Measurements from ENCODE around the gene SLC22A6. TPM values are rescaled to one million over a fixed set of nuclear protein-coding genes. Genes with fewer than 3 reads are reported as not detected.

SLC22A6 gene
- total and polyA plus RNA-seq, 4 donors, result 0.25 TPM; not detected in 3

DNA sequence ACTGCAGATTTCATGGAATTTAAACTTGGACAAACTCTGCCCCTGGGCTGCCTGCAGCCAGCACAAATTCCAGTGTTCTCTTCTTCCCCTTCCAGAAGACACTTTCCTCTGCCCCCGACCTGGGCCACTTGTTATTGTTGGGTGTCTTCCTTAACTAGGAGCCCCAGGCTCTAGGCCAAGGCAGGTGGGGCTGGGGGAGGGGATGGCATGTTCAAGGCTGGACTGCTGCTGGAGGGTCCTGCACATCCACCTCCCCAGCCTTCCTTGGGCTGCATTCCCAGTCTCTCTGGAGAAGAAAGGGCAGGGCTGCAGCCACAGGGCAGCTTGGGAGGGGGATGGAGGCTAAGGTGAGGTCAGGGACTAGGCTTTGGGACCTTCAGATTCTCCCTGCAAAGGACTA lies 11.5 kb upstream of the SLC22A6 start:
- H3K27ac ChIP-seq (ENCODE audit: low read depth in 1 of 2, low read length in 2 of 2), result no peak overlapping the region
- no peak overlapping the region for H3K4me3 ChIP-seq (ENCODE audit: low read length in 2 of 2)
- ATAC-seq (ENCODE audit: low FRiP score), result no peak
- peaks cover 2% of the 10 kb centered on the region for H3K9me3 ChIP-seq (ENCODE audit: control insufficient read depth, low read length)
- intact Hi-C loops (cut with DNase I), result no loop called here
- H3K36me3 ChIP-seq (ENCODE audit: control insufficient read depth in 1 of 2, insufficient read depth in 2 of 2, low read length in 1 of 2), result no peaks in the 10 kb centered on the region
- H3K4me1 ChIP-seq (ENCODE audit: control insufficient read depth in 1 of 2, insufficient read depth in 2 of 2, low read length in 2 of 2), result no peaks in the 10 kb centered on the region
- H3K27me3 ChIP-seq (ENCODE audit: control insufficient read depth in 1 of 2, insufficient read depth in 2 of 2, low read length in 1 of 2), result no peaks in the 10 kb centered on the region
- WGBS, 2 donors, result 14 to 29% methylated on average over 1 of the region's 1 CpG
- DNase-seq, result peak in 1 of 2 donors; percentile 69

DNA sequence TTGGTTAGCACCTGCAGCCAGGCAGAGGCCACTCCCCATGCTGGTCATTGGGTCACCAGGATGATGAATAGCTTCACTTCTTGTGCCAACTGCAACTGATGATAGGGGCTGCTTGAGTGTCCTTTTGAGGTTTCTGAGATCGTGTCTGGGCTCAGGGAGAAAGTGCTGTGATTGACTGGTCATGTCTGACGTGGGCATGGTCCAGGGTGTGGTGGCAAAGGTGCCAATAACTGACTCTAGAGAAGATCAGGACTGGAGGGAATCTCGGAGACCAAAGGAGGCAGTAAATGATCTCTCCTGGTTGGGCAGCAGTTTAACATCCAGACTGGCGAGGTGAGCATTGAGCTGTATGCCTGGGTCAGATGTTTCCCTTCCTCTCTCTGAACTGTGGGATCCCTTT lies 10.0 kb upstream of the SLC22A6 start:
- no peak for ATAC-seq (ENCODE audit: low FRiP score)
- no peaks in the 10 kb centered on the region for H3K27me3 ChIP-seq (ENCODE audit: control insufficient read depth in 1 of 2, insufficient read depth in 2 of 2, low read length in 1 of 2)
- DNase-seq, result no peak
- H3K27ac ChIP-seq (ENCODE audit: low read depth in 1 of 2, low read length in 2 of 2), result no peak overlapping the region
- H3K4me1 ChIP-seq (ENCODE audit: control insufficient read depth in 1 of 2, insufficient read depth in 2 of 2, low read length in 2 of 2), result no peaks in the 10 kb centered on the region
- H3K36me3 ChIP-seq (ENCODE audit: control insufficient read depth in 1 of 2, insufficient read depth in 2 of 2, low read length in 1 of 2), result no peaks in the 10 kb centered on the region
- WGBS, 2 donors, result 68 to 71% methylated on average over 4 of the region's 4 CpGs
- no peak overlapping the region for H3K4me3 ChIP-seq (ENCODE audit: low read length in 2 of 2)
- peaks cover 2% of the 10 kb centered on the region for H3K9me3 ChIP-seq (ENCODE audit: control insufficient read depth, low read length)
- intact Hi-C loops (cut with DNase I), result no loop called here

DNA sequence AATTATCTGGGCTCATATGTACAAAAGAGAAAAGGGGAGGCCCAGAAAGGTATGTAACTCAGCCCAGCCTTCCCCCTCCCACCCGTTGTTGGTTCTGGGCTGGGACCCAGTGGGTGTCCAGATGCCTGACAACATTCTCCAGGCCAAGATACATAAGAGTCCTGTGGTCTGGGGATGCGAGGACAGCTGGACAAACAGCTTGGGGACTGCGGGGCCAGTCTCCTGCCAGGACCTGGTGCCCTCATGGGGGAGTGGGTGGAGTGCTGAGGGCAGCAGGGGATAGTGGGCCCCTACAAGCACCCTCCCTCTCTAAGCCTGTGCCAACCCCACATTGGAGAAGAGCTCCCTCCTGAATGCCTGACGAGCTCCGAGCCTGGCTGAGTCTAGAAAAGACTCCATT lies 3.5 kb upstream of the SLC22A6 start:
- Histone ChIP-seq H3K27me3 (ENCODE audit: control insufficient read depth in 1 of 2, insufficient read depth in 2 of 2, low read length in 1 of 2) (no peaks in the 10 kb centered on the region), H3K9me3 (ENCODE audit: control insufficient read depth, low read length) (no peaks in the 10 kb centered on the region), H3K27ac (ENCODE audit: low read depth in 1 of 2, low read length in 2 of 2) (no peak overlapping the region), H3K4me3 (ENCODE audit: low read length in 2 of 2) (no peak overlapping the region), H3K36me3 (ENCODE audit: control insufficient read depth in 1 of 2, insufficient read depth in 2 of 2, low read length in 1 of 2) (no peaks in the 10 kb centered on the region), H3K4me1 (ENCODE audit: control insufficient read depth in 1 of 2, insufficient read depth in 2 of 2, low read length in 2 of 2) (no peaks in the 10 kb centered on the region)
- DNase-seq, result no peak
- intact Hi-C loops (cut with DNase I), result no loop called here
- 35 to 39% methylated on average over 5 of the region's 5 CpGs for WGBS, 2 donors
- ATAC-seq (ENCODE audit: low FRiP score), result no peak

DNA sequence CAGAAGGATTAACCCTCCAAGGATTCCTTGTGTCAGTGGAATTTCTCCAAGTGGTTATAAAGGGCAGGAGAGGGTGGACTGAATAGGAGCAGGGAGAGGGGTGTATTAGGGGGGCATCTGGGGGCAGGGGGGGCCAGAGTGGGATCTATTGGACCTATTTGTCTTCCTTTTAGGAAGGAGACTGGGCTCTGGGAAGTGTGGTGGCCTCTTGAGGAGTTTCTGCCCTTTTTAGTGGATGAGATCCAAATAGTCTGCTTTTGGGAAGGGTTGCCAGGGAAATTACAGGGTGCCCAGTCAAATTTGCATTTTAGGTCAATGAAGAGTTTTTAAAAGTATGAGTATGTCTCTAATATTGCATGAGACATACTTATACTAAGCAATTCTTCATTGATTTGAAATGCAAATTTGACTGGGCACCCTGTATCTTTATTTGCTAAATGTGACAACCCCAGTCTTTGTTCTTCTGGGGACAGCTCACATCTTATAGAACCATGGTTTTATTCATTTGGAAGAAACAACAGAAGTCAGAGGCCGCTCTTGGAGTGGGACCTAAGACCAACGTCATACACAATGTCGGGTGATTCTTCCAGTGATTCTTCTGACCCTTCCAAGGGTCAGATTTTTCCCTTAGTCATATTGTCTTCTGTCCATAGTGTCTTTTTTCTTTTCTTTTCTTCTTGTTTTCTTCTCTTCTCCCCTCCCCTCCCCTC lies 429 bp upstream of the SLC22A6 start:
- intact Hi-C loops (cut with DNase I), result no loop called here
- Histone ChIP-seq H3K27ac (ENCODE audit: low read depth in 1 of 2, low read length in 2 of 2) (no peak overlapping the region), H3K4me3 (ENCODE audit: low read length in 2 of 2) (no peak overlapping the region), H3K9me3 (ENCODE audit: control insufficient read depth, low read length) (no peaks in the 10 kb centered on the region), H3K4me1 (ENCODE audit: control insufficient read depth in 1 of 2, insufficient read depth in 2 of 2, low read length in 2 of 2) (no peaks in the 10 kb centered on the region), H3K27me3 (ENCODE audit: control insufficient read depth in 1 of 2, insufficient read depth in 2 of 2, low read length in 1 of 2) (no peaks in the 10 kb centered on the region), H3K36me3 (ENCODE audit: control insufficient read depth in 1 of 2, insufficient read depth in 2 of 2, low read length in 1 of 2) (no peaks in the 10 kb centered on the region)
- WGBS, 2 donors, result 79 to 81% methylated on average over 3 of the region's 3 CpGs
- ATAC-seq (ENCODE audit: low FRiP score) (no peak), DNase-seq (no peak)

DNA sequence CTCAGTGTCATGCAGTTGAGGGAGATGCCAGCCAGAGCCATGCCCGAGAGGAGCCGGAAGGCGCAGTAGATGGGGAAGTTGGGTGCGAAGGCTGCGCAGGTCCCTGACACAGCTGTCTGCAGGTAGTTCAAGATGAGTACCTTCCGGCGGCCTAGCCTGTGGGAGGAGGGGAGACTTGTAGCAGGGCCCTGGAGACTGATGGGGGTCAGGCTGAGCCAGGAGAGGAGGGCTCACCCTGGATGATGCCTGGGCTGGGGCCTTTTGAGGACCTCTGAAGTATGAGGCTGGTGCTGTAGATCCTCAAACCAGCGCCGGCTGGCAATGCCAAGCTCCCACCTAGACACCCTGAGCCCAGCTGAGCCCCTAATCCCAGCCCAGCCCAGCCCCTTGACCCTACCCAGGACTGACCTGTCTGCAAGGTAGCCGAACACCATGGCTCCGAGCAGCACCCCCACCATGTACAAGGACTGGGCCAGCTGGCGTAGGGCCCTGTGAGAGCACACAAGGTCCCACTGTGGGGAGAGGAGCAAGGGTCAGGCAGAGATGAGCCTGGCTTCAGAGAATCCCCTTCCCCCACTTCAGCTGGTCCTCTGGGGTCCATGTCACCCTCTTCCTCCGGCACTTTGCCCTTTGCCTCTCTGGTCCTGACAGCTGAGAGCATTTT lies 1.1 kb downstream of the SLC22A6 start:
- Histone ChIP-seq H3K4me3 (ENCODE audit: low read length in 2 of 2) (no peak overlapping the region), H3K27me3 (ENCODE audit: control insufficient read depth in 1 of 2, insufficient read depth in 2 of 2, low read length in 1 of 2) (no peaks in the 10 kb centered on the region), H3K27ac (ENCODE audit: low read depth in 1 of 2, low read length in 2 of 2) (no peak overlapping the region), H3K9me3 (ENCODE audit: control insufficient read depth, low read length) (no peaks in the 10 kb centered on the region), H3K4me1 (ENCODE audit: control insufficient read depth in 1 of 2, insufficient read depth in 2 of 2, low read length in 2 of 2) (no peaks in the 10 kb centered on the region), H3K36me3 (ENCODE audit: control insufficient read depth in 1 of 2, insufficient read depth in 2 of 2, low read length in 1 of 2) (no peaks in the 10 kb centered on the region)
- WGBS, 2 donors, result 88 to 89% methylated on average over 13 of the region's 13 CpGs
- intact Hi-C loops (cut with DNase I), result no loop called here
- ATAC-seq (ENCODE audit: low FRiP score) (no peak), DNase-seq (no peak)

DNA sequence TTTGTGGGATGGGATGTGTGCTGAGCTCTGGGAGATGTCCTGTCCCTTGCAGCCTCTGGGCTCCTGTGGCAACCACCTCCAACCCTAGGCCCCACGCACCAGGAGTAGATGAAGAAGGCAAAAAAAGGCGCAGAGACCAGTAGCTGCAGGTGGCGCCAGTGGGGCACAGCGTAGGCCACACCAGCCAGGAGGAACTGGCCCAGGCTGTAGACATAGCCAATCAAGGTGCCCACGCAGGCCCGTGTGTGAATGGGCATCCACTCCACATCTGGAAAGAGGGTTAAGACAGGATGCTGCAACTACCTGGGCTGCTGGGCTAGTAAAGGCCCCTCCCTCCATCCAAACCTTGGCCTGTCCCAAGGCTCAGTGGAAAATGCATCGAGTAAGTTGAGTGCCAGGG lies 3.0 kb downstream of the SLC22A6 start:
- no peak overlapping the region for H3K4me3 ChIP-seq (ENCODE audit: low read length in 2 of 2)
- no peak overlapping the region for H3K27ac ChIP-seq (ENCODE audit: low read depth in 1 of 2, low read length in 2 of 2)
- intact Hi-C loops (cut with DNase I), result no loop called here
- no peaks in the 10 kb centered on the region for H3K36me3 ChIP-seq (ENCODE audit: control insufficient read depth in 1 of 2, insufficient read depth in 2 of 2, low read length in 1 of 2)
- H3K4me1 ChIP-seq (ENCODE audit: control insufficient read depth in 1 of 2, insufficient read depth in 2 of 2, low read length in 2 of 2), result no peaks in the 10 kb centered on the region
- H3K27me3 ChIP-seq (ENCODE audit: control insufficient read depth in 1 of 2, insufficient read depth in 2 of 2, low read length in 1 of 2), result no peaks in the 10 kb centered on the region
- WGBS, 2 donors, result 81 to 83% methylated on average over 7 of the region's 7 CpGs
- DNase-seq (no peak), ATAC-seq (ENCODE audit: low FRiP score) (no peak)
- H3K9me3 ChIP-seq (ENCODE audit: control insufficient read depth, low read length), result no peaks in the 10 kb centered on the region

DNA sequence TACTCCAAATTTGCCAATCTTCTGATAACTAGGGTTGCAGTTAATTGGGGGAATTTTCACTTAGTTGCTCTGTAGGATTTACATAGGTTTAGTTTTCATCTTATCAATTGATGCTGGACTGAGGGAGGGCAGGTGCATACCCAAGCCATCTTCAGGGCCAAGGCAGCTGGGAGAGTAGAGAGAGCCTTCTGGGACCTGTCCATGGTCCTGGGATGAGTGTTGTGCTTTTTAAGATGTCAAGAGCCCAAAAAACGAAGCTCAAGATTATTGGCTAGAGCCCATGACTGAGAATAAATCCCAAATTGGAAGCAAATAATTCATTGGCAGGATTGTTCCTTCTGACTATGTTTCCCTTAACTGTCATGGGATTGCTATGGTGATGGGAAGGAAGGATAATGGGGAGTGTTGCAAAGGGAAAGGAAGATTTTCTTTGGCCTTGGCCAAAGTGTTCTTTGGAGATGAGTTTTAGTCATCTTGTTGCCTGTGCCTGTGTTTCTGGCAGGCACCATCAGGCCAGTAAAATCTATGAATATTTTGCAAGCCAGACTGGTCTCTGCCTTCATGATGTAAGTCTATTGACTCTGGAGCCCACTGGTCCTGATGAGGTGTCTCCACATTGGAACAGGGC lies 4.5 kb downstream of the SLC22A6 start:
- WGBS, 2 donors, result 23 to 29% methylated on average over 1 of the region's 1 CpG
- Histone ChIP-seq H3K4me3 (ENCODE audit: low read length in 2 of 2) (no peak overlapping the region), H3K27ac (ENCODE audit: low read depth in 1 of 2, low read length in 2 of 2) (no peak overlapping the region), H3K27me3 (ENCODE audit: control insufficient read depth in 1 of 2, insufficient read depth in 2 of 2, low read length in 1 of 2) (no peaks in the 10 kb centered on the region), H3K4me1 (ENCODE audit: control insufficient read depth in 1 of 2, insufficient read depth in 2 of 2, low read length in 2 of 2) (no peaks in the 10 kb centered on the region), H3K9me3 (ENCODE audit: control insufficient read depth, low read length) (no peaks in the 10 kb centered on the region), H3K36me3 (ENCODE audit: control insufficient read depth in 1 of 2, insufficient read depth in 2 of 2, low read length in 1 of 2) (no peaks in the 10 kb centered on the region)
- DNase-seq, result no peak
- intact Hi-C loops (cut with DNase I), result no loop called here
- no peak for ATAC-seq (ENCODE audit: low FRiP score)

DNA sequence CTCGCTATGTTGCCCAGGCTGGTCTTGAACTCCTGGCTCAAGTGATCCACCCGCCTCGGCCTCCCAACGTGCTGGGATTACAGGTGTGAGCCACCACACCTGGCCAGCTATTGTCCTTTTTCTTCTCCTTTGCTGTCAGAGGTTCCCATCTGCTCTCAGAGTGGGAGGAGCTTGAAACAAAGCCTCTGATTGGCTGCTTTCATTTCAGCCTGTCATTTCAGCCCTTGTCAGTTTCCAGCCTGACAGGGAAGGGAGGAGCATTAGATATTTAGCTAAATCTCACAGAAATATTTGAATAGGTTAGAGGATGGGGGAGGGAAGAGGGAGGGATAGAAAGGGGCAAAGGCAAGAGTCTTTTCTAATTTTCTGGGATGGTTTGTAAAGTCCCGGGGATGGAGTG lies 8.7 kb downstream of the SLC22A6 start:
- Histone ChIP-seq H3K27ac (ENCODE audit: low read depth in 1 of 2, low read length in 2 of 2) (no peak overlapping the region), H3K4me1 (ENCODE audit: control insufficient read depth in 1 of 2, insufficient read depth in 2 of 2, low read length in 2 of 2) (no peaks in the 10 kb centered on the region), H3K27me3 (ENCODE audit: control insufficient read depth in 1 of 2, insufficient read depth in 2 of 2, low read length in 1 of 2) (peaks cover 0 to 3% of the 10 kb centered on the region in 2 donors), H3K9me3 (ENCODE audit: control insufficient read depth, low read length) (no peaks in the 10 kb centered on the region), H3K36me3 (ENCODE audit: control insufficient read depth in 1 of 2, insufficient read depth in 2 of 2, low read length in 1 of 2) (no peaks in the 10 kb centered on the region), H3K4me3 (ENCODE audit: low read length in 2 of 2) (no peak overlapping the region)
- intact Hi-C loops (cut with DNase I), result no loop called here
- no peak for ATAC-seq (ENCODE audit: low FRiP score)
- WGBS, 2 donors, result 69 to 74% methylated on average over 5 of the region's 5 CpGs
- DNase-seq, result no peak
